Measurements from ENCODE around the gene FHAD1.

GRCh38 chr1:15425521-15425920 lies 178.5 kb downstream of the FHAD1 start:
- TF ChIP-seq REST (IDR thresholded peaks at IDR 0.05; ENCODE audit: low read depth, low read length) (no peak), MEF2A (IDR thresholded peaks at IDR 0.05; ENCODE audit: borderline replicate concordance, low read depth) (no peak)

Measured in SK-N-SH (cell line).